ENCODE data around the gene ZNF407. TPM values are rescaled to one million over a fixed set of nuclear protein-coding genes. Genes with fewer than 3 reads are reported as not detected.
"Not testable (repeated sequence)": the region's sequence is repeated elsewhere in the genome, so short reads cannot be mapped to it uniquely, and the experiment has no call there.

Gene ZNF407
- polyA plus RNA-seq, 3 donors: 2.2 to 3.0 (median 2.4) TPM

GRCh38 chr18:75072672-75073371, 475.2 kb downstream of the ZNF407 start:
- H3K27ac ChIP-seq (ENCODE audit: low read depth, low read length): no peak overlapping the region
- 90 to 97% (median 92%) methylated on average over 20 to 21 of the region's 21 CpGs for WGBS, 3 donors

- H3K27ac ChIP-seq (ENCODE audit: low read depth, low read length): no peak overlapping the region
- WGBS, 3 donors: 87 to 93% (median 93%) methylated on average over 9 of the region's 9 CpGs
These were observed 476.0 kb downstream of the ZNF407 start for GRCh38 chr18:75073654-75074053.

- WGBS, 3 donors: 87 to 91% (median 89%) methylated on average over 13 of the region's 13 CpGs
- H3K27ac ChIP-seq (ENCODE audit: low read depth, low read length): no peak overlapping the region
These were observed 476.7 kb downstream of the ZNF407 start for GRCh38 chr18:75074196-75075015.

- H3K27ac ChIP-seq (ENCODE audit: low read depth, low read length): no peak overlapping the region
- 74 to 89% (median 85%) methylated on average over 3 of the region's 3 CpGs for WGBS, 3 donors
These were observed 477.3 kb downstream of the ZNF407 start for GRCh38 chr18:75075016-75075305.

GRCh38 chr18:75075429-75075841, 477.8 kb downstream of the ZNF407 start:
- H3K27ac ChIP-seq (ENCODE audit: low read depth, low read length): no peak overlapping the region
- 88 to 93% (median 91%) methylated on average over 9 to 12 of the region's 12 CpGs for WGBS, 3 donors

GRCh38 chr18:75076286-75076685, 478.6 kb downstream of the ZNF407 start:
- H3K27ac ChIP-seq (ENCODE audit: low read depth, low read length): no peak overlapping the region
- 87 to 92% (median 88%) methylated on average over 5 of the region's 5 CpGs for WGBS, 3 donors

GRCh38 chr18:75081486-75081885, 483.8 kb downstream of the ZNF407 start:
- H3K27ac ChIP-seq (ENCODE audit: low read depth, low read length): no peak overlapping the region
- WGBS, 3 donors: 87 to 93% (median 92%) methylated on average over 8 of the region's 8 CpGs

- WGBS, 3 donors: 95 to 96% (median 96%) methylated on average over 5 of the region's 5 CpGs
- H3K27ac ChIP-seq (ENCODE audit: low read depth, low read length): no peak overlapping the region
These were observed 485.5 kb downstream of the ZNF407 start for GRCh38 chr18:75083131-75083530.

GRCh38 chr18:75083761-75084160, 486.1 kb downstream of the ZNF407 start:
- WGBS, 3 donors: 74 to 85% (median 83%) methylated on average over 9 of the region's 9 CpGs

GRCh38 chr18:75085676-75086075, 488.0 kb downstream of the ZNF407 start:
- WGBS, 3 donors: 92 to 94% (median 93%) methylated on average over 8 of the region's 8 CpGs
- not testable (repeated sequence) for H3K27ac ChIP-seq (ENCODE audit: low read depth, low read length)

More at GRCh38 chr18:75083761-75084160, 486.1 kb downstream of the ZNF407 start:
- H3K27ac ChIP-seq (ENCODE audit: low read depth, low read length): no peak overlapping the region

- WGBS, 3 donors: 85 to 97% (median 95%) methylated on average over 9 of the region's 9 CpGs
These were observed 488.9 kb downstream of the ZNF407 start for GRCh38 chr18:75086494-75087034.

GRCh38 chr18:75087119-75088020, 489.7 kb downstream of the ZNF407 start:
- WGBS, 3 donors: 96 to 98% (median 97%) methylated on average over 43 of the region's 43 CpGs

More at GRCh38 chr18:75086494-75087034, 488.9 kb downstream of the ZNF407 start:
- no peak overlapping the region for H3K27ac ChIP-seq (ENCODE audit: low read depth, low read length)

GRCh38 chr18:75088021-75088506, 490.4 kb downstream of the ZNF407 start:
- WGBS, 3 donors: 89 to 94% (median 93%) methylated on average over 8 of the region's 8 CpGs
- no peak overlapping the region for H3K27ac ChIP-seq (ENCODE audit: low read depth, low read length)

More at GRCh38 chr18:75087119-75088020, 489.7 kb downstream of the ZNF407 start:
- no peak overlapping the region for H3K27ac ChIP-seq (ENCODE audit: low read depth, low read length)

- H3K27ac ChIP-seq (ENCODE audit: low read depth, low read length): no peak overlapping the region
- WGBS, 3 donors: 88 to 94% (median 91%) methylated on average over 19 to 20 of the region's 20 CpGs
These were observed 491.0 kb downstream of the ZNF407 start for GRCh38 chr18:75088622-75089211.

GRCh38 chr18:75089748-75090327, 492.2 kb downstream of the ZNF407 start:
- no peak overlapping the region for H3K27ac ChIP-seq (ENCODE audit: low read depth, low read length)
- WGBS, 3 donors: 85 to 93% (median 91%) methylated on average over 31 of the region's 31 CpGs

- 86 to 92% (median 91%) methylated on average over 22 of the region's 22 CpGs for WGBS, 3 donors
- no peak overlapping the region for H3K27ac ChIP-seq (ENCODE audit: low read depth, low read length)
These were observed 492.7 kb downstream of the ZNF407 start for GRCh38 chr18:75090336-75090735.

GRCh38 chr18:75097491-75098225, 500.0 kb downstream of the ZNF407 start:
- H3K27ac ChIP-seq (ENCODE audit: low read depth, low read length): no peak overlapping the region
- WGBS, 3 donors: 84 to 94% (median 93%) methylated on average over 6 of the region's 6 CpGs
